Astrocyte of the cerebellum (primary cell): ENCODE data around the gene ZPBP2.

Experiments used
- DNase-seq: peaks from one replicate; pipeline ENCODE4 v3.0.0-alpha.2; 2011; ENCODE audit warnings: low read depth
- H3K4me3 ChIP-seq: 2 replicates; pipeline ENCODE4 v1.5.1; 2011; ENCODE audit warnings: mild to moderate bottlenecking, low read depth, low read length, moderate library complexity
- in situ Hi-C: cut with HindIII; loops from 2 replicates; pipeline ENCODE4 v1.10.0; 2017; ENCODE audit warnings: low sequenced_read_pairs
- TF ChIP-seq, protein P1 (sequence below): IDR thresholded peaks from 2 replicates; pipeline ENCODE4 v1.5.1; 2012; ENCODE audit warnings: low read length, low read depth, moderate library complexity, mild to moderate bottlenecking; ENCODE audit errors: missing control alignments

The ZPBP2 gene

DNA sequence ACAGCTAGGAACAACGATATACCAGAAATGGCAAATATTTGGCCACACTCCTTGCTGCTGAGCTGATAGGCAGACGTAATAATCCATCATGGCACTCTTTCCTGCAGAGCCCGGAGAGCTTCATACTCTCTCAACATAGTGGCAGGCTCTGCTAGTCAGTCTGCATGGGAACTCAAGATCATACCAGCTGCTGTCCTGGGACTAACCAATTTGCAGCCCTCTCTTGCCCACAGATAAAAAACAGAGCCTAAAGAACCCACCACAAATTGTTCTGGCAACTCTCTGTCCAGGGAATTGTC is 36.9 kb downstream of the ZPBP2 start:
- no peak for DNase-seq
- in situ Hi-C loops, result no loop called here
- no peak overlapping the region for H3K4me3 ChIP-seq
- TF ChIP-seq, protein P1, sequence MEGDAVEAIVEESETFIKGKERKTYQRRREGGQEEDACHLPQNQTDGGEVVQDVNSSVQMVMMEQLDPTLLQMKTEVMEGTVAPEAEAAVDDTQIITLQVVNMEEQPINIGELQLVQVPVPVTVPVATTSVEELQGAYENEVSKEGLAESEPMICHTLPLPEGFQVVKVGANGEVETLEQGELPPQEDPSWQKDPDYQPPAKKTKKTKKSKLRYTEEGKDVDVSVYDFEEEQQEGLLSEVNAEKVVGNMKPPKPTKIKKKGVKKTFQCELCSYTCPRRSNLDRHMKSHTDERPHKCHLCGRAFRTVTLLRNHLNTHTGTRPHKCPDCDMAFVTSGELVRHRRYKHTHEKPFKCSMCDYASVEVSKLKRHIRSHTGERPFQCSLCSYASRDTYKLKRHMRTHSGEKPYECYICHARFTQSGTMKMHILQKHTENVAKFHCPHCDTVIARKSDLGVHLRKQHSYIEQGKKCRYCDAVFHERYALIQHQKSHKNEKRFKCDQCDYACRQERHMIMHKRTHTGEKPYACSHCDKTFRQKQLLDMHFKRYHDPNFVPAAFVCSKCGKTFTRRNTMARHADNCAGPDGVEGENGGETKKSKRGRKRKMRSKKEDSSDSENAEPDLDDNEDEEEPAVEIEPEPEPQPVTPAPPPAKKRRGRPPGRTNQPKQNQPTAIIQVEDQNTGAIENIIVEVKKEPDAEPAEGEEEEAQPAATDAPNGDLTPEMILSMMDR, result no peak

DNA sequence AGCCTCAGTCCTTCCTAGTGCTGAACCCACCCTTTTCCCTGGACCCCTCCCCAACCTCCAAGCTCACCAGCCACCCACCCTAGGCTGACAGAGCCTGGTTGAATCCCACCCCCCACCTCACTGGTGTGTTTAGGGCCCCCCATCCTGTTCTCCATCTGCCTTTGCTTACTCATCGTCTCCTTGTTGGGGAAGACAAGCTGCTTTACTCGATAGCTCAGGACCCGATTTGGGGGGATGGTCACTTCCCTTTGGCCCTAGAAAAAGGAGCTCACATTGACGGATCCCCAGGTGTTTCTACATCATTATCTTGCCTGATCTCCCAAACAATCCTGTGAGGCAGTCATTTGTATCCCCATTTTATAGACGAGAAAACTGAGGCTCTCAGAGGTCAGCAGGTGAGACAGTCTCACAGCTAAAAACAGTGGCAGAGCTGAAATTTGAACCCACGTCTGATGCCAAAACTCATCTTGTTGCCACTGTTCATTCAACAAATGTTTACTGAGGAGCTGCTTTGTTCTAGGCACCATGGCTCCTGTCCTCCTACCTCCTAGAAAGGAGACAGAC is 40.9 kb downstream of the ZPBP2 start:
- DNase-seq, result no peak
- in situ Hi-C loops, result no loop called here
- TF ChIP-seq, protein P1, result no peak
- H3K4me3 ChIP-seq, result no peak overlapping the region

DNA sequence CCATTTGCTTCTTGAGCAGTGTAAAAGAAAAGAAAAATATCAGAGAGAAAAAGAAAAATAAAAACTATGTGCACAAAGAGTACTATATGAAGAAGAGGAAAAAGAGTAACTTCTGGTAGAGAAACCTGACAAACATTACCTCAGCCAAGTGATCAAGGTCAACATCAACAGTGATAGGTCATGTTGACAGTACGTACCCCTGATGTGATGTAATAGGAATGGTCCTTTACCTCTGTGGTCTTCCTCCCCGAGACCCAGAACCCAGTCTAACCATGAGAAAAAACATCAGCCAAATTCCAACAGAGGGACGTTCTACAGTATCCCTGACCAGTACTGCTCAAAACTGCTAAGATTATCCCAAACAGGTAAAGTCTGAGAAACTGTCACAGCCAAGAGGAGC is 46.0 kb downstream of the ZPBP2 start:
- no peak overlapping the region for H3K4me3 ChIP-seq
- in situ Hi-C loops, result no loop called here
- DNase-seq, result no peak
- TF ChIP-seq, protein P1, result no peak

DNA sequence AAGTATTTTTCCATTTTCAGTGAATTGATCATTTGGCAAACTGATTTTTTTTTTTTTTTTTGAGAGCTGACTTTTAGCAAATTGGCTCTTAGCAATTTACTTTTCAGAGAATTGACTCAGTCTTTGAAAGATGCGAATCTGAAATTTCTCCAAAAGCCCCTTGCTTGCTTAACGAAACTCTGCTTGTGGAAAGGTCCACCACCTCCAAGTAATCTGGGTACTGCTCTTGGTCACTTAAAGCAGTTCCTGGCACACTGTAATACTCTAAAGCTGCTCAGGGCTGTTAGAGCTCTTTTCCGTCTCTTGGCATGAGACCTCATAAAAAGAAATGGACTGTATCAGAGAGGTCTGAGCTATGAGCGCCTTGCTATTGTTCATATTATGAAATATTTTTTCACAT is 47.6 kb downstream of the ZPBP2 start:
- TF ChIP-seq, protein P1, result no peak
- in situ Hi-C loops, result no loop called here
- DNase-seq, result no peak
- no peak overlapping the region for H3K4me3 ChIP-seq

DNA sequence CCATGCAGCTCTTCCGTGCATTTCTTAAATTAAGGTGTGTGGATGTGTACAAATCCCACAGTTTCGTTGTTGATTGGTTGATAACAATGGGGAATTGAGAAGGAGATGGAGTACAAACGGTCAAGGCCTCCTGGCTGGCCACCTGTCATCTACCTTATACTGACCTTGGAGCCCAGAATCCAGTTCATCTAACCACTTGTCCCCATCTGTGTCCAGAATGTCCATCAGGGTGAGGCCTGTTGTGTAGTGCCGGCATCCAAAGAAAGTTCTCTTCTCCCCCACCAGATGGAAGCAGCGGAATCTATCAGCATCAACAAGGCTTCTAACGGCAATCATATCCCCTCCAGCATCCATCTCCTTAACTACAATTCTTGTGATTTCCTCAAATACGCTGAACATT is 48.9 kb downstream of the ZPBP2 start:
- in situ Hi-C loops, result no loop called here

DNA sequence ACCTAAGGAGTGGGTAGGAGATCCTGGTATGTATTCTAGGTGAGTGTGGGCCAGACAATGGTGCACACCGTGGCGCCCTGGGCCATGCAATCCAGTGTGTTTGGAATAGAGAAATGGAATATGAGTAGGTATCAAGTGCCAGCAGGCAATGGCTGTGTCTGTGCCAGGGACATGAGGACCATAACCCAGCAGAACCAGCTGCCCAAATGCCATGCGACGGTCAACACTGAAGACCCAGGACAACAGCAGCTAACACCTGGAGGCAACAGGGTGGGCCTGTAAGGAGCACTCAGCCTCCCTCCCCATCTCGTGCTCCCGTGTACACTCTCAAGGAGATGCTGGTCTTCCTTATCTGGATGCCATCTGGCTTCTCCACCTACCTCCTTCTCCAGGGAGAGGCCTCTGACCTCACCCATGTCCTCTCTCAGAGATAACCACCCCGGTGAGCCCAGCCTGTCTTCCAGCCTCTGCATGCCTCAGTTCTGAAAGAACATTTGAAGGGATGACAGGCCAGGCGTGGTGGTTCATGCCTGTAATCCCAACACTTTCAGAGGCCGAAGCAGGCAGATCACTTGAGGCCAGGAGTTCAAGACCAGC is 51.2 kb downstream of the ZPBP2 start:
- no peak for DNase-seq
- TF ChIP-seq, protein P1, result no peak
- H3K4me3 ChIP-seq, result no peak overlapping the region
- in situ Hi-C loops, result no loop called here

More for the DNA sequence above, 48.9 kb downstream of the ZPBP2 start:
- no peak overlapping the region for H3K4me3 ChIP-seq
- no peak for DNase-seq
- TF ChIP-seq, protein P1, result peak; percentile 22
